Tibial artery (tissue), 4 donors: Measurements from ENCODE around the gene FH.

ENCODE experiments used
- DNase-seq, 2 donors: peaks; one replicate each; pipeline ENCODE4 v3.0.0-alpha.2; 2019
- H3K27ac ChIP-seq, 2 donors: fragments of 200-600 bp; sonication (generic) in 1 of 2; 1 replicate in 1 of 2; 2 replicates in 1 of 2; pipeline ENCODE4 v1.5.1; 2018 to 2019; ENCODE audit warnings: mild to moderate bottlenecking in 1 of 2
- H3K27me3 ChIP-seq, 2 donors: fragments of 200-600 bp; sonication (generic) in 1 of 2; one replicate each; pipeline versions ENCODE4 v1.5.1 to v1.6.0; 2016 to 2019
- H3K36me3 ChIP-seq, 3 donors: fragments of 200-600 bp; sonication (generic) in 2 of 3; one replicate each; pipeline ENCODE4 v1.5.1; 2016 to 2019; ENCODE audit warnings: mild to moderate bottlenecking in 2 of 3
- H3K4me1 ChIP-seq, 4 donors: fragments of 200-600 bp; sonication (generic) in 2 of 4; 1 replicate in 3 of 4; 2 replicates in 1 of 4; pipeline ENCODE4 v1.5.1; 2016 to 2019
- H3K4me3 ChIP-seq, 2 donors: fragments of 200-600 bp; sonication (generic) in 1 of 2; 1 replicate in 1 of 2; 2 replicates in 1 of 2; pipeline ENCODE4 v1.5.1; 2018 to 2019; ENCODE audit warnings: mild to moderate bottlenecking in 2 of 2
- H3K9me3 ChIP-seq, 3 donors: fragments of 200-600 bp; sonication (generic) in 1 of 3; one replicate each; pipeline ENCODE4 v1.5.1; 2016 to 2019
- CTCF ChIP-seq, 2 experiments: fragments of 200-600 bp in 1 of 2; fragments of 450-650 bp in 1 of 2; IDR thresholded peaks; one replicate each; pipeline ENCODE4 v1.5.1; 2017 to 2019; ENCODE audit warnings: antibody characterized with exemption in 2 of 2, mild to moderate bottlenecking in 1 of 2, moderate library complexity in 1 of 2
- intact Hi-C: fragments of 100-400 bp; cut with DNase I; formaldehyde crosslinking; loops from one replicate; pipeline ENCODE4 v1.15.0; 2023; ENCODE audit warnings: low total_unique reads

The FH gene

GRCh38 chr1:241519308-241520079 is at the start of gene FH:
TSS of gene FH (minus strand) at chr1:241519755. CDS start at chr1:241519722, 33 bp downstream.
- no peak for TF ChIP-seq CTCF (IDR thresholded peaks at IDR 0.05)
- Histone ChIP-seq H3K27ac (peak within 1 kb of the TSS; percentile 83 to 93), H3K36me3 (no peaks in the 10 kb centered on the region), H3K4me1 (peaks cover 0 to 17% (median 8%) of the 10 kb centered on the region in 4 donors), H3K4me3 (peak within 1 kb of the TSS; percentile 80 to 91), H3K9me3 (no peaks in the 10 kb centered on the region), H3K27me3 (no peaks in the 10 kb centered on the region)
- peak; percentile 97 for DNase-seq
- intact Hi-C loops = no loop called here

- intact Hi-C loops = no loop called here
- H3K27me3 ChIP-seq = no peaks in the 10 kb centered on the region
- no peak overlapping the region for H3K27ac ChIP-seq
- no peak for DNase-seq
- TF ChIP-seq CTCF (IDR thresholded peaks at IDR 0.05) = no peak
- H3K9me3 ChIP-seq = no peaks in the 10 kb centered on the region
- H3K4me3 ChIP-seq = no peak overlapping the region
- H3K4me1 ChIP-seq = no peaks in the 10 kb centered on the region
- H3K36me3 ChIP-seq = no peaks in the 10 kb centered on the region
These were observed 41.3 kb upstream of the FH start for GRCh38 chr1:241560849-241561187.

DNA sequence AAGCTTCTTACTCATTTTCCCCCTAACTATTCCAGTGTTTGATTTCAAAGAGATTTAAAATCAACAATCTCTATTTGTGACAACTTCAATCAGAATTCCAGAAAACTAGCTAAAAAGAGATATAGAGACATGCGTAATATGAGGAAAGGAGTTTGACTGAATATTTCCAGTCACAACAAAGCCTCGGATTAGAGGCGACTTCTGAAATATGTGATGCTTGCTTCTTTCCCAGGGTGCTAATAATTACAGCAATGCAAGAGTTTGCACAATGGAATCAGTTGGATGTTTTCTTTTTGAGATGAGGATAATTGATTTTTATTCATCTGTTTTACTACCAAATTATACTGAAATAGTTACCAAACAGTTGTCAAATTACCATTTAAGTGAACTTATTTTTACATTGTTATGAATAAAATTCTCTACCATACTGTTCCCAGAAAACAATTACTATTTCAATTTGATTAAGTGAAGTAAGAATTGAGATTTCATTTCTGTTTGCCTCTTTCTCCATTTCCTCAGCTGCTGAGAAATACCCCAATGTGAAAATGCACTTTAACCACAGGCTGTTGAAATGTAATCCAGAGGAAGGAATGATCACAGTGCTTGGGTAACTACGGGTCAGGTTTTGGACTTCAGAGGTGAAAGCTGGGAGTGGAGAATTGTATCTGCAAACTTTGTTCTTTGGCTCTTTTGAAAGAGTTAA is 40.7 kb upstream of the FH start:
- TF ChIP-seq CTCF (IDR thresholded peaks at IDR 0.05) = no peak
- Histone ChIP-seq H3K4me1 (no peaks in the 10 kb centered on the region), H3K27ac (no peak overlapping the region), H3K27me3 (no peaks in the 10 kb centered on the region), H3K36me3 (no peaks in the 10 kb centered on the region), H3K9me3 (no peaks in the 10 kb centered on the region), H3K4me3 (no peak overlapping the region)
- intact Hi-C loops = no loop called here
- DNase-seq = no peak

- no peak for TF ChIP-seq CTCF (IDR thresholded peaks at IDR 0.05)
- intact Hi-C loops = no loop called here
- no peak for DNase-seq
These were observed 38.1 kb upstream of the FH start for GRCh38 chr1:241557551-241558193.

DNA sequence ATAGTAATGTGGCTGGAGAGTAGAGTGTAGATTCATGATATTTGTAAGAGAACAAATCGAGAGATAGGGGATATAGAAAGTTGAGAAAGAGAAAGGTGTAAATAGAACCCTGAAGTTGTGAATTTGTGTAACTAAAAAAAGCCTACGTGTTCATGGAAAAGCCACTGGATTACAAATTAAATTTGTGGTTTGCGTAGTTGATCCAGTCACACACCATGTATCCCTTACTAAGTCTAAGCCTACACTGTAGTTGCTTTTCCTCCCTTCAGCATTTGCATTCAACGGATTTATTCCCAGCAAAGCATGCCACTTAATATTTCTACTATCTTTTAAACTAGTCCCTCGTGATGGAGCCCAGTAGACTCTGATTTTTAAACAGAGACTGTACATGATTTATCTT is 37.5 kb upstream of the FH start:
- DNase-seq = no peak
- intact Hi-C loops = no loop called here
- no peak for TF ChIP-seq CTCF (IDR thresholded peaks at IDR 0.05)
- H3K4me1 ChIP-seq = no peaks in the 10 kb centered on the region
- H3K9me3 ChIP-seq = no peaks in the 10 kb centered on the region
- no peak overlapping the region for H3K4me3 ChIP-seq
- H3K27ac ChIP-seq = no peak overlapping the region
- H3K36me3 ChIP-seq = no peaks in the 10 kb centered on the region
- H3K27me3 ChIP-seq = no peaks in the 10 kb centered on the region

More at GRCh38 chr1:241557551-241558193, 38.1 kb upstream of the FH start:
- Histone ChIP-seq H3K27ac (no peak overlapping the region), H3K36me3 (no peaks in the 10 kb centered on the region), H3K9me3 (no peaks in the 10 kb centered on the region), H3K4me1 (no peaks in the 10 kb centered on the region), H3K27me3 (no peaks in the 10 kb centered on the region), H3K4me3 (no peak overlapping the region)
